Caco-2 (cell line): Measurements from ENCODE around the gene SLC29A3. TPM values are rescaled to one million over a fixed set of nuclear protein-coding genes. Genes with fewer than 3 reads are reported as not detected.

Experiments
- BruUV-seq: library from RNA; stranded (reverse); fragments of 400-500 nt; replicated peaks from 2 replicates; lab custom pipeline; 2021; lab: Mats Ljungman, UMichigan
- CTCF ChIA-PET: fragments of 300-600 bp; sonication (Branson Sonifier 250); formaldehyde crosslinking; loops from one replicate; lab custom pipeline; 2022; ENCODE audit warnings: antibody characterized with exemption; lab: Charles Lee
- POLR2A ChIA-PET: fragments of 300-600 bp; sonication (Branson Sonifier 250); formaldehyde crosslinking; loops from one replicate; lab custom pipeline; 2022; ENCODE audit warnings: antibody characterized with exemption; lab: Charles Lee
- DNase-seq, 2 experiments: peaks; one replicate each; pipeline versions ENCODE4 v3.0.0 to v3.0.0-alpha.2; 2020 to 2022
- H3K27me3 ChIP-seq: replicated peaks from 2 replicates; pipeline ENCODE4 v1.6.0; 2011; ENCODE audit warnings: low read length; ENCODE audit not compliant: control insufficient read depth, insufficient read depth
- H3K36me3 ChIP-seq: 2 replicates; pipeline ENCODE4 v1.5.1; 2011; ENCODE audit warnings: low read length; ENCODE audit not compliant: control insufficient read depth, insufficient read depth
- H3K4me1 ChIP-seq: fragments of 250-450 bp; sonication (Bioruptor Pico); 2 replicates; pipeline ENCODE4 v1.5.1; 2020; ENCODE audit warnings: mild to moderate bottlenecking
- H3K4me3 ChIP-seq: 2 replicates; pipeline ENCODE4 v1.5.1; 2011; ENCODE audit warnings: low read depth, mild to moderate bottlenecking, control low read depth, low read length
- H3K9me3 ChIP-seq: fragments of 250-450 bp; sonication (Bioruptor Pico); 2 replicates; pipeline ENCODE4 v1.5.1; 2020; ENCODE audit warnings: mild to moderate bottlenecking, moderate library complexity
- H3K27ac Mint-ChIP-seq: one replicate; pipeline ENCODE4 v1.8.0; 2022; ENCODE audit warnings: mixed read lengths; ENCODE audit not compliant: unreplicated experiment
- H3K27me3 Mint-ChIP-seq: one replicate; pipeline ENCODE4 v1.8.0; 2022; ENCODE audit warnings: mixed read lengths; ENCODE audit not compliant: insufficient read depth, unreplicated experiment
- H3K36me3 Mint-ChIP-seq: one replicate; pipeline ENCODE4 v1.8.0; 2022; ENCODE audit warnings: mild to moderate bottlenecking, mixed read lengths; ENCODE audit not compliant: insufficient read depth, unreplicated experiment
- H3K4me1 Mint-ChIP-seq: one replicate; pipeline ENCODE4 v1.8.0; 2022; ENCODE audit warnings: low read depth, mixed read lengths; ENCODE audit not compliant: unreplicated experiment
- H3K4me3 Mint-ChIP-seq: one replicate; pipeline ENCODE4 v1.8.0; 2022; ENCODE audit warnings: mild to moderate bottlenecking, moderate library complexity, mixed read lengths; ENCODE audit not compliant: unreplicated experiment
- H3K9me3 Mint-ChIP-seq: one replicate; pipeline ENCODE4 v1.8.0; 2022; ENCODE audit warnings: mixed read lengths; ENCODE audit not compliant: unreplicated experiment
- intact Hi-C: fragments of 100-400 bp; cut with micrococcal nuclease; formaldehyde crosslinking; loops from one replicate; pipeline ENCODE4 v1.10.0; 2022; ENCODE audit not compliant: unreplicated experiment
- total RNA-seq: library from RNA; stranded (reverse); gene quantifications from 2 replicates; pipeline ENCODE4 v1.2.3, GENCODE V29; 2022
- TF ChIP-seq, protein P1 (sequence below), 2 experiments: fragments of 200-600 bp in 1 of 2; IDR thresholded peaks; 1 replicate in 1 of 2; 2 replicates in 1 of 2; pipeline versions ENCODE4 v1.5.1 to v1.8.0; 2011 to 2022; ENCODE audit warnings: antibody characterized with exemption in 1 of 2, control low read depth in 1 of 2, inconsistent platforms in 1 of 2, low read depth in 1 of 2, low read length in 1 of 2, mild to moderate bottlenecking in 1 of 2, moderate library complexity in 1 of 2; ENCODE audit not compliant: insufficient read depth in 1 of 2, severe bottlenecking in 1 of 2, unreplicated experiment in 1 of 2

SLC29A3 gene
- total RNA-seq, 1 experiment from 2014 or later: 20.7 TPM

DNA sequence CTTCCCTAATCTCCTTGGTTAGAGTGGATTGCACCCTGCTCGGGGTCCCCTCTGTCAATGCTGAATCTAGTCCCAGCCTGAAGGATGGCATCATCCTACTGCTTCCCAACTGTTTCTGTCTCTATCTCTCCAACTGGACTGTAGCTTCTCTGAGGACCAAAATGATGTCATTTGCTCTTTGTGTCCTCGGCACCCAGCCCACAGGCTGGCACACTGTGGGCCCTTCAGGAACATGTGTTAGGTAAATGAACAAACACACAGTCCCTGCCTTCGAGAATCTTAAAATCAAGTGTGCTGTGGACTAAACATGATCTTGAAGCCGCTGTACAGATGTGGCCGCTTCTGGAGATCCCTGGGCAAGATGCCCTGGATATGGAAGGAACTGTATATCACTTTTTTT, 72.6 kb downstream of the SLC29A3 start:
- TF ChIP-seq, protein P1, sequence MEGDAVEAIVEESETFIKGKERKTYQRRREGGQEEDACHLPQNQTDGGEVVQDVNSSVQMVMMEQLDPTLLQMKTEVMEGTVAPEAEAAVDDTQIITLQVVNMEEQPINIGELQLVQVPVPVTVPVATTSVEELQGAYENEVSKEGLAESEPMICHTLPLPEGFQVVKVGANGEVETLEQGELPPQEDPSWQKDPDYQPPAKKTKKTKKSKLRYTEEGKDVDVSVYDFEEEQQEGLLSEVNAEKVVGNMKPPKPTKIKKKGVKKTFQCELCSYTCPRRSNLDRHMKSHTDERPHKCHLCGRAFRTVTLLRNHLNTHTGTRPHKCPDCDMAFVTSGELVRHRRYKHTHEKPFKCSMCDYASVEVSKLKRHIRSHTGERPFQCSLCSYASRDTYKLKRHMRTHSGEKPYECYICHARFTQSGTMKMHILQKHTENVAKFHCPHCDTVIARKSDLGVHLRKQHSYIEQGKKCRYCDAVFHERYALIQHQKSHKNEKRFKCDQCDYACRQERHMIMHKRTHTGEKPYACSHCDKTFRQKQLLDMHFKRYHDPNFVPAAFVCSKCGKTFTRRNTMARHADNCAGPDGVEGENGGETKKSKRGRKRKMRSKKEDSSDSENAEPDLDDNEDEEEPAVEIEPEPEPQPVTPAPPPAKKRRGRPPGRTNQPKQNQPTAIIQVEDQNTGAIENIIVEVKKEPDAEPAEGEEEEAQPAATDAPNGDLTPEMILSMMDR (IDR thresholded peaks at IDR 0.05; ENCODE audit: insufficient read depth in 1 of 2, low read depth in 1 of 2, low read length in 1 of 2, severe bottlenecking in 1 of 2, unreplicated experiment in 1 of 2): no peak
- H3K36me3 Mint-ChIP-seq: no peaks in the 10 kb centered on the region
- POLR2A ChIA-PET: no interaction called here
- peaks cover 23% of the 10 kb centered on the region for H3K27me3 Mint-ChIP-seq
- no peak overlapping the region for H3K4me3 ChIP-seq
- no peaks in the 10 kb centered on the region for H3K36me3 ChIP-seq
- H3K4me1 Mint-ChIP-seq: no peaks in the 10 kb centered on the region
- no peaks in the 10 kb centered on the region for H3K9me3 Mint-ChIP-seq
- DNase-seq: no peak
- H3K27me3 ChIP-seq: no peaks in the 10 kb centered on the region; the same call in none of the 2 replicates
- no TSS peak for BruUV-seq
- intact Hi-C loops: no loop called here
- H3K27ac Mint-ChIP-seq: no peak overlapping the region
- H3K4me3 Mint-ChIP-seq: no peak overlapping the region
- H3K4me1 ChIP-seq: peaks cover 8% of the 10 kb centered on the region
- no peaks in the 10 kb centered on the region; the same call in 1 of the 2 replicates for H3K9me3 ChIP-seq
- CTCF ChIA-PET: interaction anchor here (1.1 kb wide), 1 partner anchor 72 kb away, joined by 7 read pairs; the partner anchor contains the start of gene SLC29A3

DNA sequence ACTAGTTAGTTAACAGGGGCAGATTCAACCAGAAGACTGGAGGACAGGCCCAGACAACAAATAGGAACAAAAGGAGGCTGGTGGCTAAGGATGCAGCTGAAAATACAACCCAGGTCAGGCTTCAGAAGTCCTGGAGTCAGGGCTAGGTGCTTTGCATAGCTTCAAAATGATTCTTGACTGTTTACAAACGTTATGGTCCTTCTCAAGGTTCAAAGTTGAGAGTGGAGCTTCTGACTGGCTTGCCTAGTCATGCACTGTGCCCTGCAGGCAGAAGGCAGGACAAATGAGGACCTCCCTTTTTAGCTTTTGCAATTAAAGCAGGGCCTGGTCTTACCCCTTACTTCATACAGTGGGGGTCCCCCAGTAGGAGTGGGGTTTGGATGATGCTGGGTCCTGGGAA, 73.2 kb downstream of the SLC29A3 start:
- ChIA-PET CTCF (interaction anchor here (1.1 kb wide), 1 partner anchor 73 kb away, joined by 7 read pairs; the partner anchor contains the start of gene SLC29A3), POLR2A (no interaction called here)
- no peaks in the 10 kb centered on the region; the same call in 1 of the 2 replicates for H3K9me3 ChIP-seq
- Mint-ChIP-seq H3K4me1 (no peaks in the 10 kb centered on the region), H3K4me3 (no peak overlapping the region), H3K36me3 (no peaks in the 10 kb centered on the region), H3K9me3 (no peaks in the 10 kb centered on the region), H3K27ac (no peak overlapping the region), H3K27me3 (peaks cover 23% of the 10 kb centered on the region)
- no TSS peak for BruUV-seq
- H3K4me3 ChIP-seq: no peak overlapping the region
- intact Hi-C loops: no loop called here
- no peak for DNase-seq
- TF ChIP-seq, protein P1 (IDR thresholded peaks at IDR 0.05; ENCODE audit: insufficient read depth in 1 of 2, low read depth in 1 of 2, low read length in 1 of 2, severe bottlenecking in 1 of 2, unreplicated experiment in 1 of 2): no peak
- H3K27me3 ChIP-seq: no peaks in the 10 kb centered on the region; the same call in none of the 2 replicates
- no peaks in the 10 kb centered on the region for H3K36me3 ChIP-seq
- H3K4me1 ChIP-seq: peaks cover 11% of the 10 kb centered on the region

DNA sequence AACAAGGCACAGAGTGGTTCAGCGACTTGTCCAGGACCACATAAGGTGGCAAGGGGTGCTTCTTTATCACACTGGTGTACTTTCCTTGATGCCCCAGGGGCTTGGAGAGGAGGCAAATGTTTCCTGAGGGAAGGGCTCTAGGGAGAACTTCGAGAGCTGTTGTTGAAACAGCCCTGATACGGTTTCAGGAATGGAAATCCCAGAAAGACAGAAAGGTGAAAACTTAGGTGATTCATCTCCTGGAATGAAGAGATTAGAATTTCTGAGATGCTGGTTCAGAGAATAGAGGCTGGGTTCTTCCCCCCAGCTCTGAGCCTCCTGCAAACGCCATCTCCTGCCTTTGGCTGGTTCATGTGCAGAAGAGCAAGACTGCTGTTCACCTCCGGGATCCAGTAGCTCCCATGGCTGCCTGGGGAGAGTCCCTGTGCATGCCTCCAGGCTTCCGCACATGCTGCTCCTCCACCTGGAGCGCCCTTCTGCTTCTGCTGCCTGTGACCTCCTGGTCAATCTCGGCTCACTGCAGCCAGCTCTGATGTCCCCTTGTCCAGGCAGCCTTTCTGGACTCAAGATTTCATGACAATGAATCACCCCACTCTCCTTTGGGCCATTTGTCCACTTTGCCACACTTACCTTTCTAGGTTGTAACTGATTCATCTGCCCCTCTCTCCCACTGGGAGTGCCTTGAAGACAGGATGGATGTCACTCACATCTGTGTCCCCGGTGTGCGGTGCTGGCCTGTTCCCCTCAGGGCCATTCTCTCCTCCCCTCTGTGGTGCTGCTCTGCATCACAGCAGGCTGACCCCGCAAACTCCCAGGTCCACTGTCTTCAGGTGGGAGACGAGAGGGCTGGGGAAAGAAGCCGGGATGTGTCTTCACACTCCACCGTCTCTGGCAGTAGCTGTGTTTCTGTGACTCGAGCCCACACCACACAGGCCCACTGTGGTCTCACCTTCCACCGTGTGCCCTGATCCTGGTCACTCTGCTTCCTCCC, 74.0 kb downstream of the SLC29A3 start:
- intact Hi-C loops: no loop called here
- H3K4me3 ChIP-seq: no peak overlapping the region
- POLR2A ChIA-PET: no interaction called here
- no peaks in the 10 kb centered on the region; the same call in none of the 2 replicates for H3K27me3 ChIP-seq
- no peaks in the 10 kb centered on the region for H3K4me1 Mint-ChIP-seq
- peaks cover 18% of the 10 kb centered on the region for H3K4me1 ChIP-seq
- no peaks in the 10 kb centered on the region; the same call in 1 of the 2 replicates for H3K9me3 ChIP-seq
- H3K9me3 Mint-ChIP-seq: no peaks in the 10 kb centered on the region
- BruUV-seq: no TSS peak
- no peak overlapping the region for H3K27ac Mint-ChIP-seq
- H3K36me3 ChIP-seq: no peaks in the 10 kb centered on the region
- H3K36me3 Mint-ChIP-seq: no peaks in the 10 kb centered on the region
- no peak overlapping the region for H3K4me3 Mint-ChIP-seq
- CTCF ChIA-PET: interaction anchor here (0.5 to 1.1 kb wide), 2 partner anchors 74 kb away, joined by 3 to 7 read pairs; partner anchors contain the start of gene SLC29A3
- peak in 1 of 2 experiments; percentile 33 for DNase-seq
- TF ChIP-seq, protein P1 (IDR thresholded peaks at IDR 0.05; ENCODE audit: insufficient read depth in 1 of 2, low read depth in 1 of 2, low read length in 1 of 2, severe bottlenecking in 1 of 2, unreplicated experiment in 1 of 2): no peak
- H3K27me3 Mint-ChIP-seq: peaks cover 25% of the 10 kb centered on the region
